Activated CD4-positive, alpha-beta T cell treated with anti-CD3 and anti-CD28 coated beads for 36 hours (primary cell): ENCODE results near the gene CPPED1. TPM values are rescaled to one million over a fixed set of nuclear protein-coding genes. Genes with fewer than 3 reads are reported as not detected.

Experiments
- ATAC-seq: fragments of 200-7000 bp; cut with Tn5 transposase; one replicate; pipeline ENCODE4 v1.10.0; 2021; ENCODE audit warnings: mild to moderate bottlenecking, moderate library complexity
- CTCF ChIA-PET: fragments of 350-600 bp; sonication (Branson Sonifier 250); formaldehyde crosslinking; loops from one replicate; lab custom pipeline; 2021; ENCODE audit warnings: antibody characterized with exemption; lab: Charles Lee
- POLR2A ChIA-PET: fragments of 350-600 bp; sonication (Branson Sonifier 250); formaldehyde crosslinking; loops from one replicate; lab custom pipeline; 2021; ENCODE audit warnings: antibody characterized with exemption, inconsistent platforms; lab: Charles Lee
- DNase-seq: peaks from one replicate; pipeline ENCODE4 v3.0.0-alpha.2; 2020
- H3K27ac Mint-ChIP-seq: one replicate; pipeline ENCODE4 v1.8.0; 2021; ENCODE audit warnings: mixed read lengths
- H3K27me3 Mint-ChIP-seq: one replicate; pipeline ENCODE4 v1.8.0; 2021; ENCODE audit warnings: mixed read lengths
- H3K36me3 Mint-ChIP-seq: one replicate; pipeline ENCODE4 v1.8.0; 2021; ENCODE audit warnings: low read depth, mixed read lengths
- H3K4me1 Mint-ChIP-seq: one replicate; pipeline ENCODE4 v1.8.0; 2021; ENCODE audit warnings: mixed read lengths
- H3K4me3 Mint-ChIP-seq: one replicate; pipeline ENCODE4 v1.8.0; 2021; ENCODE audit warnings: mild to moderate bottlenecking, moderate library complexity, mixed read lengths
- H3K9me3 Mint-ChIP-seq: one replicate; pipeline ENCODE4 v1.8.0; 2021; ENCODE audit warnings: low read depth, mixed read lengths
- intact Hi-C, 2 experiments: fragments of 100-400 bp; cut with DNase I in 1 of 2; cut with micrococcal nuclease in 1 of 2; formaldehyde crosslinking; loops; one replicate each; pipeline versions ENCODE4 v1.14.2 to v1.15.1; 2022 to 2024; cut with DNase I, micrococcal nuclease
- total RNA-seq, 2 experiments: library from RNA; stranded (reverse); gene quantifications; one replicate each; pipeline ENCODE4 v1.2.3, GENCODE V29; 2021

Gene CPPED1
- total RNA-seq, 2 experiments from 2014 or later = 8.0 to 9.8 TPM

- intact Hi-C loops = no loop called here
- Mint-ChIP-seq H3K4me1 (peaks cover 24% of the 10 kb centered on the region), H3K27ac (no peak overlapping the region), H3K9me3 (no peaks in the 10 kb centered on the region), H3K27me3 (no peaks in the 10 kb centered on the region), H3K36me3 (no peaks in the 10 kb centered on the region), H3K4me3 (no peak overlapping the region)
- ChIA-PET POLR2A (no interaction called here), CTCF (no interaction called here)
- no peak for ATAC-seq
- no peak for DNase-seq
Measured at GRCh38 chr16:12680531-12680930, 123.2 kb downstream of the CPPED1 start.

- DNase-seq (no peak), ATAC-seq (no peak)
- ChIA-PET POLR2A (no interaction called here), CTCF (interaction anchor here (0.7 kb wide), 1 partner anchor 38 kb away, joined by 3 read pairs; no protein-coding TSS in a partner anchor)
- Mint-ChIP-seq H3K36me3 (no peaks in the 10 kb centered on the region), H3K4me1 (peaks cover 24% of the 10 kb centered on the region), H3K27ac (no peak overlapping the region), H3K4me3 (no peak overlapping the region), H3K9me3 (no peaks in the 10 kb centered on the region), H3K27me3 (no peaks in the 10 kb centered on the region)
- intact Hi-C loops = no loop called here
Measured at GRCh38 chr16:12679660-12680272, 123.9 kb downstream of the CPPED1 start.

GRCh38 chr16:12678983-12679382 lies 124.7 kb downstream of the CPPED1 start:
- no peaks in the 10 kb centered on the region for H3K36me3 Mint-ChIP-seq
- ChIA-PET CTCF (no interaction called here), POLR2A (no interaction called here)
- no peak overlapping the region for H3K4me3 Mint-ChIP-seq
- intact Hi-C loops = no loop called here
- DNase-seq (no peak), ATAC-seq (no peak)
- H3K4me1 Mint-ChIP-seq = peaks cover 24% of the 10 kb centered on the region
- no peaks in the 10 kb centered on the region for H3K27me3 Mint-ChIP-seq
- H3K9me3 Mint-ChIP-seq = no peaks in the 10 kb centered on the region
- H3K27ac Mint-ChIP-seq = no peak overlapping the region

- DNase-seq (peak; percentile 7), ATAC-seq (peak; percentile 51)
- intact Hi-C loops = no loop called here
- Mint-ChIP-seq H3K36me3 (no peaks in the 10 kb centered on the region), H3K4me1 (peaks cover 24% of the 10 kb centered on the region), H3K27me3 (no peaks in the 10 kb centered on the region), H3K4me3 (no peak overlapping the region), H3K9me3 (no peaks in the 10 kb centered on the region), H3K27ac (peak overlapping the region; percentile 39)
- CTCF ChIA-PET = no interaction called here
- POLR2A ChIA-PET = no interaction called here
Measured at GRCh38 chr16:12677502-12677901, 126.2 kb downstream of the CPPED1 start.

- Mint-ChIP-seq H3K27ac (no peak overlapping the region), H3K36me3 (no peaks in the 10 kb centered on the region), H3K4me3 (no peak overlapping the region), H3K4me1 (peaks cover 24% of the 10 kb centered on the region), H3K27me3 (no peaks in the 10 kb centered on the region), H3K9me3 (no peaks in the 10 kb centered on the region)
- ChIA-PET POLR2A (no interaction called here), CTCF (no interaction called here)
- ATAC-seq = no peak
- no peak for DNase-seq
- intact Hi-C loops = no loop called here
Measured at GRCh38 chr16:12675852-12676251, 127.8 kb downstream of the CPPED1 start.

GRCh38 chr16:12675046-12675445 lies 128.6 kb downstream of the CPPED1 start:
- ATAC-seq = no peak
- DNase-seq = no peak
- ChIA-PET CTCF (no interaction called here), POLR2A (no interaction called here)
- Mint-ChIP-seq H3K4me1 (peaks cover 24% of the 10 kb centered on the region), H3K27me3 (no peaks in the 10 kb centered on the region), H3K9me3 (no peaks in the 10 kb centered on the region), H3K36me3 (no peaks in the 10 kb centered on the region), H3K4me3 (no peak overlapping the region), H3K27ac (no peak overlapping the region)
- intact Hi-C loops = no loop called here

- Mint-ChIP-seq H3K9me3 (no peaks in the 10 kb centered on the region), H3K27ac (no peak overlapping the region), H3K36me3 (no peaks in the 10 kb centered on the region), H3K27me3 (no peaks in the 10 kb centered on the region), H3K4me3 (no peak overlapping the region), H3K4me1 (peaks cover 24% of the 10 kb centered on the region)
- ChIA-PET POLR2A (no interaction called here), CTCF (no interaction called here)
- DNase-seq = no peak
- no peak for ATAC-seq
- intact Hi-C loops = no loop called here
Measured at GRCh38 chr16:12674524-12674923, 129.2 kb downstream of the CPPED1 start.

- DNase-seq (no peak), ATAC-seq (no peak)
- Mint-ChIP-seq H3K27ac (no peak overlapping the region), H3K9me3 (peaks cover 2% of the 10 kb centered on the region), H3K4me1 (peaks cover 24% of the 10 kb centered on the region), H3K27me3 (no peaks in the 10 kb centered on the region), H3K36me3 (no peaks in the 10 kb centered on the region), H3K4me3 (no peak overlapping the region)
- CTCF ChIA-PET = no interaction called here
- intact Hi-C loops = no loop called here
- POLR2A ChIA-PET = no interaction called here
Measured at GRCh38 chr16:12674071-12674470, 129.6 kb downstream of the CPPED1 start.

- ChIA-PET CTCF (interaction anchor here (0.6 to 1.0 kb wide), 2 partner anchors 23 to 186 kb away, joined by 4 read pairs; no protein-coding TSS in a partner anchor), POLR2A (no interaction called here)
- Mint-ChIP-seq H3K27ac (no peak overlapping the region), H3K9me3 (peaks cover 8% of the 10 kb centered on the region), H3K4me3 (no peak overlapping the region), H3K27me3 (no peaks in the 10 kb centered on the region), H3K4me1 (peaks cover 24% of the 10 kb centered on the region), H3K36me3 (peaks cover 5% of the 10 kb centered on the region)
- intact Hi-C loops = no loop called here
- ATAC-seq (no peak), DNase-seq (no peak)
Measured at GRCh38 chr16:12673466-12673865, 130.2 kb downstream of the CPPED1 start.

- POLR2A ChIA-PET = no interaction called here
- H3K27me3 Mint-ChIP-seq = no peaks in the 10 kb centered on the region
- H3K4me3 Mint-ChIP-seq = no peak overlapping the region
- intact Hi-C loops = no loop called here
- H3K27ac Mint-ChIP-seq = no peak overlapping the region
- no peak for DNase-seq
- CTCF ChIA-PET = interaction anchor here (1.0 kb wide), 1 partner anchor 23 kb away, joined by 4 read pairs; no protein-coding TSS in a partner anchor
- H3K4me1 Mint-ChIP-seq = peaks cover 23% of the 10 kb centered on the region
- H3K36me3 Mint-ChIP-seq = peaks cover 5% of the 10 kb centered on the region
- ATAC-seq = no peak
- H3K9me3 Mint-ChIP-seq = peaks cover 11% of the 10 kb centered on the region
Measured at GRCh38 chr16:12672986-12673385, 130.7 kb downstream of the CPPED1 start.

GRCh38 chr16:12669908-12670307 lies 133.8 kb downstream of the CPPED1 start:
- DNase-seq (no peak), ATAC-seq (no peak)
- H3K27me3 Mint-ChIP-seq = no peaks in the 10 kb centered on the region
- H3K4me3 Mint-ChIP-seq = no peak overlapping the region
- intact Hi-C loops = no loop called here
- ChIA-PET POLR2A (no interaction called here), CTCF (no interaction called here)
- H3K9me3 Mint-ChIP-seq = peaks cover 21% of the 10 kb centered on the region
- H3K36me3 Mint-ChIP-seq = peaks cover 13% of the 10 kb centered on the region
- H3K4me1 Mint-ChIP-seq = no peaks in the 10 kb centered on the region
- no peak overlapping the region for H3K27ac Mint-ChIP-seq

GRCh38 chr16:12667909-12668308 lies 135.8 kb downstream of the CPPED1 start:
- ChIA-PET CTCF (no interaction called here), POLR2A (no interaction called here)
- DNase-seq (no peak), ATAC-seq (no peak)
- intact Hi-C loops = no loop called here
- no peak overlapping the region for H3K4me3 Mint-ChIP-seq
- H3K27ac Mint-ChIP-seq = no peak overlapping the region
- no peaks in the 10 kb centered on the region for H3K27me3 Mint-ChIP-seq
- peaks cover 21% of the 10 kb centered on the region for H3K9me3 Mint-ChIP-seq
- H3K36me3 Mint-ChIP-seq = peaks cover 19% of the 10 kb centered on the region
- H3K4me1 Mint-ChIP-seq = no peaks in the 10 kb centered on the region
